Upper lobe of left lung (tissue), 6 donors: ENCODE measurements around the gene LRTM1. TPM values are rescaled to one million over a fixed set of nuclear protein-coding genes. Genes with fewer than 3 reads are reported as not detected.

Experiments
- ATAC-seq, 2 donors: fragments of 200-7000 bp; cut with Tn5 transposase; one replicate each; pipeline ENCODE4 v1.9.1; 2022; ENCODE audit warnings: mild to moderate bottlenecking in 2 of 2, moderate library complexity in 2 of 2; ENCODE audit not compliant: low FRiP score in 2 of 2
- DNase-seq, 2 donors: peaks; one replicate each; pipeline ENCODE4 v3.0.0-alpha.2; 2019 to 2020
- H3K27ac ChIP-seq, 4 donors: fragments of 200-600 bp; sonication (generic); one replicate each; pipeline ENCODE4 v1.5.1; 2016 to 2019
- H3K27me3 ChIP-seq, 4 donors: fragments of 200-600 bp; sonication (generic); one replicate each; pipeline ENCODE4 v1.5.1; 2017 to 2019
- H3K36me3 ChIP-seq, 4 donors: fragments of 200-600 bp; sonication (generic); one replicate each; pipeline ENCODE4 v1.5.1; 2016 to 2019
- H3K4me1 ChIP-seq, 4 donors: fragments of 200-600 bp; sonication (generic); one replicate each; pipeline ENCODE4 v1.5.1; 2018 to 2019
- H3K4me3 ChIP-seq, 4 donors: fragments of 200-600 bp; sonication (generic); one replicate each; pipeline ENCODE4 v1.5.1; 2017 to 2019; ENCODE audit warnings: mild to moderate bottlenecking in 2 of 4, moderate library complexity in 1 of 4
- H3K9me3 ChIP-seq, 4 donors: fragments of 200-600 bp; sonication (generic); one replicate each; pipeline ENCODE4 v1.5.1; 2018 to 2019
- CTCF ChIP-seq, 6 experiments: fragments of 450-650 bp in 4 of 6; fragments of 200-600 bp in 2 of 6; sonication (generic) in 2 of 6; IDR thresholded peaks; one replicate each; pipeline ENCODE4 v1.5.1; 2016 to 2019; ENCODE audit warnings: antibody characterized with exemption in 6 of 6
- EP300 ChIP-seq, 4 donors: sonication (generic); formaldehyde crosslinking; IDR thresholded peaks; one replicate each; pipeline ENCODE4 v1.5.1; 2017; ENCODE audit warnings: antibody characterized with exemption in 4 of 4, control low read depth in 2 of 4
- POLR2A ChIP-seq, 4 donors: fragments of 450-650 bp; IDR thresholded peaks; one replicate each; pipeline ENCODE4 v1.5.1; 2016 to 2017; ENCODE audit warnings: antibody characterized with exemption in 4 of 4, mild to moderate bottlenecking in 2 of 4
- POLR2AphosphoS5 ChIP-seq, 2 donors: sonication (generic); formaldehyde crosslinking; IDR thresholded peaks; one replicate each; pipeline ENCODE4 v1.5.1; 2017; ENCODE audit warnings: antibody characterized with exemption in 2 of 2
- WGBS, 2 donors: methylation state at CpG; one replicate each; pipeline ENCODE4 v1.1.5; 2017 to 2018; 5-methylcytosine and 5-hydroxymethylcytosine counted together
- total RNA-seq, 6 donors: library from RNA; depleted of rRNA in 4 of 6; stranded (reverse); fragments of >200 nt in 4 of 6; gene quantifications; one replicate each; pipeline versions ENCODE4 v1.1.0 to v1.2.1, GENCODE V29; 2016 to 2021
- donor health status: DM: no; HTN: no; CAD: no; lungs with moderate emphysema.
- donor health status: DM: no; HTN: yes; CAD: no; lungs with severe emphysema.

Gene LRTM1
- total RNA-seq, 6 donors from 2014 or later, result not detected

GRCh38 chr3:54915181-54915580, 12.7 kb downstream of the LRTM1 start:
- TF ChIP-seq CTCF (IDR thresholded peaks at IDR 0.05) (no peak), EP300 (IDR thresholded peaks at IDR 0.05) (no peak), POLR2AphosphoS5 (IDR thresholded peaks at IDR 0.05) (no peak), POLR2A (IDR thresholded peaks at IDR 0.05) (no peak)
- WGBS, 2 donors, result 37 to 49% methylated on average over 4 of the region's 4 CpGs
- no peak for DNase-seq
- no peak for ATAC-seq
- H3K4me3 ChIP-seq, result no peak overlapping the region
- no peaks in the 10 kb centered on the region for H3K27me3 ChIP-seq
- no peaks in the 10 kb centered on the region for H3K36me3 ChIP-seq
- no peaks in the 10 kb centered on the region for H3K4me1 ChIP-seq
- H3K27ac ChIP-seq, result no peak overlapping the region
- H3K9me3 ChIP-seq, result no peaks in the 10 kb centered on the region

GRCh38 chr3:54914180-54914579, 13.7 kb downstream of the LRTM1 start:
- H3K27ac ChIP-seq, result no peak overlapping the region
- no peaks in the 10 kb centered on the region for H3K4me1 ChIP-seq
- H3K4me3 ChIP-seq, result no peak overlapping the region
- ATAC-seq (no peak), DNase-seq (no peak)
- WGBS, 2 donors, result 63 to 68% methylated on average over 2 of the region's 2 CpGs
- H3K36me3 ChIP-seq, result no peaks in the 10 kb centered on the region
- H3K27me3 ChIP-seq, result no peaks in the 10 kb centered on the region
- no peaks in the 10 kb centered on the region for H3K9me3 ChIP-seq
- no peak for TF ChIP-seq EP300 (IDR thresholded peaks at IDR 0.05)
- TF ChIP-seq POLR2AphosphoS5 (IDR thresholded peaks at IDR 0.05), result no peak
- TF ChIP-seq POLR2A (IDR thresholded peaks at IDR 0.05), result no peak
- no peak for TF ChIP-seq CTCF (IDR thresholded peaks at IDR 0.05)

- WGBS, 2 donors, result 94 to 96% methylated on average over 2 of the region's 2 CpGs
Observed at GRCh38 chr3:54909191-54909590, 18.7 kb downstream of the LRTM1 start.

GRCh38 chr3:54906763-54907162, 21.1 kb downstream of the LRTM1 start:
- Histone ChIP-seq H3K27ac (no peak overlapping the region), H3K9me3 (no peaks in the 10 kb centered on the region), H3K27me3 (no peaks in the 10 kb centered on the region), H3K4me3 (no peak overlapping the region), H3K36me3 (no peaks in the 10 kb centered on the region), H3K4me1 (no peaks in the 10 kb centered on the region)
- DNase-seq (no peak), ATAC-seq (no peak)
- WGBS, 2 donors, result 94 to 96% methylated on average over 2 of the region's 2 CpGs
- TF ChIP-seq POLR2AphosphoS5 (IDR thresholded peaks at IDR 0.05), result no peak
- no peak for TF ChIP-seq EP300 (IDR thresholded peaks at IDR 0.05)
- TF ChIP-seq CTCF (IDR thresholded peaks at IDR 0.05), result no peak
- no peak for TF ChIP-seq POLR2A (IDR thresholded peaks at IDR 0.05)

More at GRCh38 chr3:54909191-54909590, 18.7 kb downstream of the LRTM1 start:
- Histone ChIP-seq H3K9me3 (no peaks in the 10 kb centered on the region), H3K27ac (no peak overlapping the region), H3K36me3 (no peaks in the 10 kb centered on the region), H3K4me1 (no peaks in the 10 kb centered on the region), H3K4me3 (no peak overlapping the region), H3K27me3 (no peaks in the 10 kb centered on the region)
- no peak for DNase-seq
- TF ChIP-seq EP300 (IDR thresholded peaks at IDR 0.05) (no peak), POLR2AphosphoS5 (IDR thresholded peaks at IDR 0.05) (no peak)
- no peak for ATAC-seq

GRCh38 chr3:54905920-54906319, 21.9 kb downstream of the LRTM1 start:
- no peak for DNase-seq
- Histone ChIP-seq H3K4me1 (no peaks in the 10 kb centered on the region), H3K27me3 (no peaks in the 10 kb centered on the region), H3K27ac (no peak overlapping the region), H3K36me3 (no peaks in the 10 kb centered on the region), H3K9me3 (no peaks in the 10 kb centered on the region), H3K4me3 (no peak overlapping the region)
- WGBS, 2 donors, result 85 to 92% methylated on average over 3 of the region's 3 CpGs
- ATAC-seq, result no peak
- TF ChIP-seq CTCF (IDR thresholded peaks at IDR 0.05), result no peak
- no peak for TF ChIP-seq POLR2AphosphoS5 (IDR thresholded peaks at IDR 0.05)
- TF ChIP-seq EP300 (IDR thresholded peaks at IDR 0.05), result no peak
- no peak for TF ChIP-seq POLR2A (IDR thresholded peaks at IDR 0.05)
